Epithelial cell of proximal tubule (primary cell): ENCODE results near the gene MFAP4. TPM values are rescaled to one million over a fixed set of nuclear protein-coding genes. Genes with fewer than 3 reads are reported as not detected.

Experiments
- DNase-seq: peaks from one replicate; pipeline ENCODE4 v3.0.0-alpha.2; 2011; ENCODE audit warnings: low read depth
- H3K4me3 ChIP-seq: 2 replicates; pipeline ENCODE4 v1.5.1; 2011; ENCODE audit warnings: low read depth, mild to moderate bottlenecking, low read length
- CTCF ChIP-seq: conservative IDR thresholded peaks from 2 replicates; pipeline ENCODE4 v1.5.1; 2012; ENCODE audit warnings: low read depth, mild to moderate bottlenecking, low read length
- total RNA-seq: library from RNA; depleted of rRNA; stranded (reverse); fragments of >200 nt; gene quantifications from 2 replicates; pipeline ENCODE4 v1.2.3, GENCODE V29; 2015

MFAP4 gene
- total RNA-seq, 1 donor from 2014 or later, result not detected

GRCh38 chr17:19369846-19370492, 17.0 kb downstream of the MFAP4 start:
- no peak overlapping the region for H3K4me3 ChIP-seq
- no peak for DNase-seq
- no peak for TF ChIP-seq CTCF

GRCh38 chr17:19369107-19369778, 17.7 kb downstream of the MFAP4 start:
- H3K4me3 ChIP-seq, result no peak overlapping the region
- DNase-seq, result no peak
- no peak for TF ChIP-seq CTCF

GRCh38 chr17:19368229-19368628, 18.8 kb downstream of the MFAP4 start:
- no peak for DNase-seq
- H3K4me3 ChIP-seq, result no peak overlapping the region
- TF ChIP-seq CTCF, result no peak

- TF ChIP-seq CTCF, result no peak
- no peak for DNase-seq
- H3K4me3 ChIP-seq, result no peak overlapping the region
These were observed 20.4 kb downstream of the MFAP4 start for GRCh38 chr17:19366637-19366972.

GRCh38 chr17:19365833-19366636, 21.0 kb downstream of the MFAP4 start:
- TF ChIP-seq CTCF, result no peak
- H3K4me3 ChIP-seq, result no peak overlapping the region
- DNase-seq, result no peak

GRCh38 chr17:19365499-19365817, 21.5 kb downstream of the MFAP4 start:
- no peak for DNase-seq
- no peak overlapping the region for H3K4me3 ChIP-seq
- no peak for TF ChIP-seq CTCF
